HCT116 (cell line): ENCODE data around the gene DCUN1D5. TPM values are rescaled to one million over a fixed set of nuclear protein-coding genes. Genes with fewer than 3 reads are reported as not detected.

Source experiments
- ATAC-seq: fragments of 200-7000 bp; cut with Tn5 transposase; 2 replicates; pipeline ENCODE4 v1.9.1; 2020; ENCODE audit warnings: mild to moderate bottlenecking, moderate library complexity
- BruUV-seq: library from RNA; stranded (reverse); fragments of 400-500 nt; replicated peaks from 2 replicates; lab custom pipeline; 2021; lab: Mats Ljungman, UMichigan
- CTCF ChIA-PET: fragments of 300-600 bp; sonication (Branson Sonifier 250); formaldehyde crosslinking; loops from one replicate; lab custom pipeline; 2021; ENCODE audit warnings: antibody characterized with exemption; lab: Charles Lee
- POLR2A ChIA-PET: fragments of 300-600, 350-600 bp; sonication (Branson Sonifier 250); formaldehyde crosslinking; loops from one replicate; lab custom pipeline; 2021; ENCODE audit warnings: antibody characterized with exemption; lab: Charles Lee
- RAD21 ChIA-PET, 2 experiments: fragments of 300-600 bp; sonication (Branson Sonifier 250); formaldehyde crosslinking; loops; one replicate each; lab custom pipeline; 2023; ENCODE audit warnings: low total read pairs in 2 of 2; ENCODE audit not compliant: uncharacterized antibody in 2 of 2, unreplicated experiment in 2 of 2, low non-redundant PET in 1 of 2; lab: Charles Lee
- DNase-seq: peaks from one replicate; pipeline ENCODE4 v3.0.0-alpha.2; 2010; ENCODE audit warnings: low read depth, low spot score
- H2AFZ ChIP-seq: fragments of 200-600 bp; shearing (Covaris generic), sonication (generic); 2 replicates; pipeline ENCODE4 v1.6.1; 2017; ENCODE audit warnings: low read depth, mixed run types, mixed read lengths, antibody characterized with exemption, low read length; ENCODE audit not compliant: poor library complexity, severe bottlenecking
- H3K27ac ChIP-seq: 2 replicates; pipeline ENCODE4 v1.5.1; 2012; ENCODE audit warnings: low read depth, low read length
- H3K27me3 ChIP-seq: fragments of 200-600 bp; sonication (generic); 2 replicates; pipeline ENCODE4 v1.6.1; 2016; ENCODE audit warnings: mixed run types, low read length, mixed read lengths; ENCODE audit not compliant: insufficient read depth
- H3K36me3 ChIP-seq, 2 experiments: fragments of 200-500 bp in 1 of 2; fragments of 200-600 bp in 1 of 2; sonication (Bioruptor generic) in 1 of 2; sonication (generic) in 1 of 2; 2 replicates each; pipeline versions ENCODE4 v1.5.1 to v1.6.1; 2014 to 2016; ENCODE audit warnings: low read length in 2 of 2, inconsistent platforms in 1 of 2, mixed read lengths in 1 of 2, mixed run types in 1 of 2; ENCODE audit not compliant: insufficient read depth in 2 of 2, control insufficient read depth in 1 of 2
- H3K4me1 ChIP-seq, 2 experiments: fragments of 200-600 bp in 1 of 2; sonication (generic) in 1 of 2; 2 replicates each; pipeline versions ENCODE4 v1.5.1 to v1.6.1; 2012 to 2017; ENCODE audit warnings: low read length in 2 of 2, inconsistent platforms in 1 of 2, mild to moderate bottlenecking in 1 of 2, mixed read lengths in 1 of 2, mixed run types in 1 of 2, moderate library complexity in 1 of 2; ENCODE audit not compliant: insufficient read depth in 2 of 2, control insufficient read depth in 1 of 2
- H3K4me2 ChIP-seq: fragments of 200-600 bp; sonication (generic); 2 replicates; pipeline ENCODE4 v1.6.1; 2017; ENCODE audit warnings: mixed run types, low read length, mixed read lengths
- H3K4me3 ChIP-seq, 2 experiments: fragments of 200-600 bp in 1 of 2; sonication (generic) in 1 of 2; replicated peaks in 1 of 2; 2 replicates each; pipeline ENCODE4 v1.5.1; 2011 to 2016; ENCODE audit warnings: low read length in 2 of 2, control low read depth in 1 of 2, low read depth in 1 of 2, mild to moderate bottlenecking in 1 of 2, mixed read lengths in 1 of 2, mixed run types in 1 of 2
- H3K79me2 ChIP-seq: fragments of 200-600 bp; sonication (generic); 2 replicates; pipeline ENCODE4 v1.6.1; 2017; ENCODE audit warnings: mild to moderate bottlenecking, mixed run types, low read length, moderate library complexity, mixed read lengths; ENCODE audit not compliant: insufficient read depth
- H3K9ac ChIP-seq: fragments of 200-600 bp; sonication (generic); 2 replicates; pipeline ENCODE4 v1.6.1; 2016; ENCODE audit warnings: low read length, mixed read lengths
- H3K9me2 ChIP-seq: fragments of 200-600 bp; sonication (generic), shearing (Covaris generic); 2 replicates; pipeline ENCODE4 v1.6.1; 2017; ENCODE audit warnings: mixed run types, mild to moderate bottlenecking, moderate library complexity; ENCODE audit not compliant: insufficient read depth
- H3K9me3 ChIP-seq, 2 experiments: fragments of 200-500 bp in 1 of 2; fragments of 200-600 bp in 1 of 2; sonication (Bioruptor generic) in 1 of 2; sonication (generic) in 1 of 2; 2 replicates each; pipeline ENCODE4 v1.6.1; 2014 to 2017; ENCODE audit warnings: low read length in 2 of 2, mixed read lengths in 2 of 2, inconsistent platforms in 1 of 2, low read depth in 1 of 2, mild to moderate bottlenecking in 1 of 2, mixed run types in 1 of 2, moderate library complexity in 1 of 2; ENCODE audit not compliant: control insufficient read depth in 1 of 2, insufficient read depth in 1 of 2
- H4K20me1 ChIP-seq: fragments of 200-600 bp; sonication (generic), shearing (Covaris generic); 2 replicates; pipeline ENCODE4 v1.6.1; 2017; ENCODE audit warnings: mixed run types, mild to moderate bottlenecking, moderate library complexity; ENCODE audit not compliant: insufficient read depth
- FOSL1 ChIP-seq: IDR thresholded peaks from 2 replicates; pipeline ENCODE4 v1.6.1; 2012; ENCODE audit warnings: low read depth
- POLR2AphosphoS5 ChIP-seq: IDR thresholded peaks from 2 replicates; pipeline ENCODE4 v1.6.1; 2011; ENCODE audit warnings: mild to moderate bottlenecking, low read depth, low read length, moderate library complexity
- SRF ChIP-seq: IDR thresholded peaks from 2 replicates; pipeline ENCODE4 v1.6.1; 2012; ENCODE audit warnings: low read depth
- intact Hi-C: fragments of 100-400 bp; cut with micrococcal nuclease; formaldehyde crosslinking; loops from 2 replicates; pipeline ENCODE4 v1.10.0; 2022
- total RNA-seq: library from RNA; stranded (reverse); gene quantifications from one replicate; pipeline ENCODE4 v1.2.1, GENCODE V29; 2021; ENCODE audit not compliant: unreplicated experiment
- TF ChIP-seq, protein P1 (sequence below): IDR thresholded peaks from 2 replicates; pipeline ENCODE4 v1.6.1; 2012; ENCODE audit warnings: low read depth
- TF ChIP-seq, protein P2 (sequence below), 3 experiments: fragments of 200-600 bp in 1 of 3; sonication (generic) in 1 of 3; IDR thresholded peaks in 2 of 3; conservative IDR thresholded peaks in 1 of 3; 2 replicates each; pipeline ENCODE4 v1.5.1; 2012 to 2017; ENCODE audit warnings: low read depth in 2 of 3, low read length in 2 of 3, antibody characterized with exemption in 1 of 3, borderline replicate concordance in 1 of 3, control low read depth in 1 of 3, mild to moderate bottlenecking in 1 of 3, mixed read lengths in 1 of 3, mixed run types in 1 of 3, moderate library complexity in 1 of 3; ENCODE audit not compliant: insufficient read depth in 1 of 3
- TF ChIP-seq, protein P3 (sequence below): IDR thresholded peaks from 2 replicates; pipeline ENCODE4 v1.6.1; 2012

Gene DCUN1D5
- total RNA-seq, 1 experiment from 2014 or later, result 60.1 TPM

DNA sequence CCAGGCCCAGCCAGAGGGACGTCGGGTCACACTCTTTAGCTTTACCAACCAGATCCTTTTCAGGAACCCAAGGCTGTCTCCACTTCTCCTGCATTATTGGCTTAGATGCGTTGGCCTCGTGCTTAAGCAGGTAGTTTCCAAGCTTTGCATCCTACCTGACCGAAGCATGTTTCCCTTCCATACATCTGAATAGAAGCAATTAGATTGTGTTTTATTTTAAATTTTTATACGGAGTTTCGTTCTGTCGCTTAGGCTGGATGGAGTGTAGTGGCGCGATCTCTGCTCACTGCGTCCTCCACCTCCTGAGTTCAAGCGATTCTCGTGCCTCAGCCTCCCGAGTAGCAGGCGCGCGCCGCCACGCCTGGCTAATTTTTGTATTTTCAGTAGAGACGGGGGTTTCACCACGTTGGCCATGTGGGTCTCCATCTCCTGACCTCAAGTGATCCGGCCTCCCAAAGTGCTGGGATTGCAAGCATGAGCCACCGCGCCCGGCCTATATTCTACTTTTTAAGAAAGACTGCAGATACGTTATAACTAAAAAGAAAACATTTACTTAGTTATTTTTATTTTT, 17.9 kb upstream of the DCUN1D5 start (continued):
- TF ChIP-seq, protein P1, sequence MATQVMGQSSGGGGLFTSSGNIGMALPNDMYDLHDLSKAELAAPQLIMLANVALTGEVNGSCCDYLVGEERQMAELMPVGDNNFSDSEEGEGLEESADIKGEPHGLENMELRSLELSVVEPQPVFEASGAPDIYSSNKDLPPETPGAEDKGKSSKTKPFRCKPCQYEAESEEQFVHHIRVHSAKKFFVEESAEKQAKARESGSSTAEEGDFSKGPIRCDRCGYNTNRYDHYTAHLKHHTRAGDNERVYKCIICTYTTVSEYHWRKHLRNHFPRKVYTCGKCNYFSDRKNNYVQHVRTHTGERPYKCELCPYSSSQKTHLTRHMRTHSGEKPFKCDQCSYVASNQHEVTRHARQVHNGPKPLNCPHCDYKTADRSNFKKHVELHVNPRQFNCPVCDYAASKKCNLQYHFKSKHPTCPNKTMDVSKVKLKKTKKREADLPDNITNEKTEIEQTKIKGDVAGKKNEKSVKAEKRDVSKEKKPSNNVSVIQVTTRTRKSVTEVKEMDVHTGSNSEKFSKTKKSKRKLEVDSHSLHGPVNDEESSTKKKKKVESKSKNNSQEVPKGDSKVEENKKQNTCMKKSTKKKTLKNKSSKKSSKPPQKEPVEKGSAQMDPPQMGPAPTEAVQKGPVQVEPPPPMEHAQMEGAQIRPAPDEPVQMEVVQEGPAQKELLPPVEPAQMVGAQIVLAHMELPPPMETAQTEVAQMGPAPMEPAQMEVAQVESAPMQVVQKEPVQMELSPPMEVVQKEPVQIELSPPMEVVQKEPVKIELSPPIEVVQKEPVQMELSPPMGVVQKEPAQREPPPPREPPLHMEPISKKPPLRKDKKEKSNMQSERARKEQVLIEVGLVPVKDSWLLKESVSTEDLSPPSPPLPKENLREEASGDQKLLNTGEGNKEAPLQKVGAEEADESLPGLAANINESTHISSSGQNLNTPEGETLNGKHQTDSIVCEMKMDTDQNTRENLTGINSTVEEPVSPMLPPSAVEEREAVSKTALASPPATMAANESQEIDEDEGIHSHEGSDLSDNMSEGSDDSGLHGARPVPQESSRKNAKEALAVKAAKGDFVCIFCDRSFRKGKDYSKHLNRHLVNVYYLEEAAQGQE, result no peak
- TF ChIP-seq, protein P2, sequence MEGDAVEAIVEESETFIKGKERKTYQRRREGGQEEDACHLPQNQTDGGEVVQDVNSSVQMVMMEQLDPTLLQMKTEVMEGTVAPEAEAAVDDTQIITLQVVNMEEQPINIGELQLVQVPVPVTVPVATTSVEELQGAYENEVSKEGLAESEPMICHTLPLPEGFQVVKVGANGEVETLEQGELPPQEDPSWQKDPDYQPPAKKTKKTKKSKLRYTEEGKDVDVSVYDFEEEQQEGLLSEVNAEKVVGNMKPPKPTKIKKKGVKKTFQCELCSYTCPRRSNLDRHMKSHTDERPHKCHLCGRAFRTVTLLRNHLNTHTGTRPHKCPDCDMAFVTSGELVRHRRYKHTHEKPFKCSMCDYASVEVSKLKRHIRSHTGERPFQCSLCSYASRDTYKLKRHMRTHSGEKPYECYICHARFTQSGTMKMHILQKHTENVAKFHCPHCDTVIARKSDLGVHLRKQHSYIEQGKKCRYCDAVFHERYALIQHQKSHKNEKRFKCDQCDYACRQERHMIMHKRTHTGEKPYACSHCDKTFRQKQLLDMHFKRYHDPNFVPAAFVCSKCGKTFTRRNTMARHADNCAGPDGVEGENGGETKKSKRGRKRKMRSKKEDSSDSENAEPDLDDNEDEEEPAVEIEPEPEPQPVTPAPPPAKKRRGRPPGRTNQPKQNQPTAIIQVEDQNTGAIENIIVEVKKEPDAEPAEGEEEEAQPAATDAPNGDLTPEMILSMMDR (IDR thresholded peaks at IDR 0.05 in 2 of 3, conservative IDR thresholded peaks at IDR 0.05 in 1 of 3; ENCODE audit: borderline replicate concordance in 1 of 3, insufficient read depth in 1 of 3, low read depth in 2 of 3, low read length in 2 of 3), result no peak

DNA sequence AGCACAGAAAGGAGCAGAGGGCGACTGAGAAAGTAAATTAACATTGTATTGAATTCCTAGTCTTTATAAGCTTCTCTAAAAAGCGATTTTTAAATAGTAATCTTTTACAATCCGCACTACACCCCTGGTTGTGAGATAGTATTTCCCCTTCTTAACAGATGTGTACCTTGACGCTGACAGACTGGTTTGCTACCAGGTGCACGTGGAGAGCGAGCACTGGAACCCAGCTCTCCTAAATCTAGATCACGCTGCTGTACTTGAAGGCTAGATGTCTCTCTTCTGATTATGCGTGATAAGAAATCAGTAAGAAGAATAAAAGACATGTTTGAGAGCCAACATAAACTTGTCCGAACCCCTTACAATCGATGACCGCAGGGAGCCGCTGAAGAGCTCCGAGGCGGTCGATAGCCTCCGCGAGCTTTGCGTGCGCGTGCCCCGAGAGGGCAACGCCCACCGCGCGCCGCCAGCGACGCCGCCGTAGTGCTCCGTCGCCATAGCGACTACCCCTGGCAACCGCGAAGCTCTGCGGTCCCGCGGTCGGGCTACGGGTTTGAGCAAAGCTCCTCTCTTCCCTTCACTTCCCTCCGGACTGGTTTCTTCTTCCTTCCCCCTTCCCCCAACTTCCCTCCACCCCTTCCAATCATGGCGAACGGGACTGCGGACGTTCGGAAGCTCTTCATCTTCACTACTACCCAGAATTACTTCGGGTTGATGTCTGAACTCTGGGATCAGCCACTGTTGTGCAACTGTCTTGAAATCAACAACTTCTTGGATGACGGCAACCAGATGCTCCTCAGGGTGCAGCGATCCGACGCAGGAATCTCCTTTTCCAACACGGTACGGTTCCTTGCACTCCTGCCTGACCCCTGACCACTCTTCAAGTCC, 17.2 kb upstream of the DCUN1D5 start, which contains the start of gene DYNC2H1:
DYNC2H1 (plus strand) TSS at position 494 of the 885 bp plus-strand sequence; CDS start at position 643, 149 bp downstream.
- Histone ChIP-seq H3K4me2 (peak within 1 kb of the TSS; percentile 69), H3K79me2 (no peaks in the 10 kb centered on the region), H3K9ac (no peak within 1 kb of the TSS), H3K27me3 (no peaks in the 10 kb centered on the region), H3K4me1 (peaks cover 0 to 7% of the 10 kb centered on the region in 2 experiments; a peak in 1 of 4 replicates), H3K36me3 (no peaks in the 10 kb centered on the region), H4K20me1 (no peaks in the 10 kb centered on the region), H3K4me3 (peak within 1 kb of the TSS; percentile 34 to 46), H2AFZ (peak within 1 kb of the TSS; percentile 85), H3K27ac (no peak within 1 kb of the TSS), H3K9me3 (no peaks in the 10 kb centered on the region), H3K9me2 (no peaks in the 10 kb centered on the region)
- CTCF ChIA-PET, result interaction anchor here (0.8 to 1.5 kb wide), 2 partner anchors 8 to 11 kb away, joined by 3 to 4 read pairs; no protein-coding TSS in a partner anchor
- TF ChIP-seq POLR2AphosphoS5 (0 out of 2 replicates have a peak, but pooled peaks have one; percentile 26), FOSL1 (no peak), SRF (no peak)
- TF ChIP-seq, protein P3, sequence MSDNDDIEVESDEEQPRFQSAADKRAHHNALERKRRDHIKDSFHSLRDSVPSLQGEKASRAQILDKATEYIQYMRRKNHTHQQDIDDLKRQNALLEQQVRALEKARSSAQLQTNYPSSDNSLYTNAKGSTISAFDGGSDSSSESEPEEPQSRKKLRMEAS, result peak; percentile 56
- TF ChIP-seq, protein P2 (IDR thresholded peaks at IDR 0.05 in 2 of 3, conservative IDR thresholded peaks at IDR 0.05 in 1 of 3; ENCODE audit: borderline replicate concordance in 1 of 3, insufficient read depth in 1 of 3, low read depth in 2 of 3, low read length in 2 of 3), result peak in 2 of 3 experiments; percentile 22 to 27; a peak in 2 of 6 replicates
- intact Hi-C loops, result loop anchor here (2.0 to 5.0 kb wide), 2 partner anchors 16 to 498 kb away; partner anchors contain the start of gene DCUN1D5
- ATAC-seq, result peak; percentile 92
- DNase-seq, result peak; percentile 52
- POLR2A ChIA-PET, result interaction anchor here (1.0 kb wide), 1 partner anchor 17 kb away, joined by 7 read pairs; the partner anchor contains the start of gene DCUN1D5
- RAD21 ChIA-PET, result interaction anchor here in 1 of 2 experiments (0.5 kb wide), 1 partner anchor 89 kb away, joined by 3 read pairs; no protein-coding TSS in a partner anchor
- BruUV-seq, result TSS peak; percentile 54
